ENCODE data around the gene COL7A1. TPM values are rescaled to one million over a fixed set of nuclear protein-coding genes. Genes with fewer than 3 reads are reported as not detected.

The COL7A1 gene
- polyA plus RNA-seq, 3 donors, result 0.37 to 1.9 TPM; not detected in 1

GRCh38 chr3:48635222-48636021 lies 40.3 kb upstream of the COL7A1 start, which contains the start of gene SLC26A6:
Gene SLC26A6 (minus strand): TSS chr3:48635461. CDS start chr3:48635393, 68 bp downstream.
- peak; percentile 93 to 95 (median 94) for DNase-seq
- peaks cover 27 to 33% of the 10 kb centered on the region in 2 donors for H3K36me3 ChIP-seq (replicated peaks in 1 of 2; ENCODE audit: control insufficient read depth in 1 of 2, insufficient read depth in 2 of 2, low read length in 2 of 2)
- Mint-ChIP-seq H3K36me3 (peaks cover 19 to 31% of the 10 kb centered on the region in 2 donors), H3K27ac (peak within 1 kb of the TSS; percentile 82 to 89 (median 84)), H3K4me3 (peak within 1 kb of the TSS; percentile 93), H3K27me3 (ENCODE audit: low read depth in 3 of 3) (peaks cover 2 to 4% (median 2%) of the 10 kb centered on the region in 3 donors), H3K9me3 (no peaks in the 10 kb centered on the region), H3K4me1 (peaks cover 23% of the 10 kb centered on the region)
- peak within 1 kb of the TSS; percentile 85 to 95 (median 89) for H3K4me3 ChIP-seq (replicated peaks in 1 of 3; ENCODE audit: low read depth in 2 of 3, low read length in 3 of 3)
- intact Hi-C loops (cut with micrococcal nuclease), result loop anchor here (2.0 to 10.0 kb wide), 2 partner anchors 71 to 171 kb away; a partner anchor contains a TSS
- H2AFZ ChIP-seq (ENCODE audit: insufficient read depth, low read depth, low read length, poor library complexity, severe bottlenecking), result peak within 1 kb of the TSS; percentile 96
- H3K79me2 ChIP-seq (ENCODE audit: insufficient read depth, low read length), result peaks cover 19% of the 10 kb centered on the region
- TF ChIP-seq CTCF (IDR thresholded peaks at IDR 0.05), result peak; percentile 75
- peak within 1 kb of the TSS; percentile 31 to 78 for H3K27ac ChIP-seq (ENCODE audit: low read depth in 1 of 2, low read length in 2 of 2)
- WGBS (ENCODE audit: insufficient coverage), result under 1% methylated on average over 65 of the region's 68 CpGs
- H3K27me3 ChIP-seq (ENCODE audit: control insufficient read depth in 2 of 2, insufficient read depth in 2 of 2, low read length in 2 of 2), result no peaks in the 10 kb centered on the region
- H3K4me1 ChIP-seq (ENCODE audit: control insufficient read depth in 1 of 2, insufficient read depth in 2 of 2, low read length in 2 of 2), result peaks cover 21 to 32% of the 10 kb centered on the region in 2 donors
- H4K20me1 ChIP-seq (ENCODE audit: insufficient read depth, low read length), result peaks cover 16% of the 10 kb centered on the region
- no peaks in the 10 kb centered on the region for H3K9me3 ChIP-seq (replicated peaks in 1 of 2; ENCODE audit: control insufficient read depth in 1 of 2, insufficient read depth in 1 of 2, low read length in 2 of 2)
- peak within 1 kb of the TSS; percentile 80 for H3K9ac ChIP-seq (ENCODE audit: insufficient read depth, low read length, poor library complexity, severe bottlenecking)
- H3K4me2 ChIP-seq (replicated peaks; ENCODE audit: extremely low read depth, low read length, poor library complexity, severe bottlenecking), result peak within 1 kb of the TSS; percentile 93

- no peaks in the 10 kb centered on the region for H3K27me3 ChIP-seq (ENCODE audit: control insufficient read depth in 2 of 2, insufficient read depth in 2 of 2, low read length in 2 of 2)
- peak overlapping the region; percentile 93 for H3K4me2 ChIP-seq (replicated peaks; ENCODE audit: extremely low read depth, low read length, poor library complexity, severe bottlenecking)
- Mint-ChIP-seq H3K27me3 (ENCODE audit: low read depth in 3 of 3) (peaks cover 2 to 3% (median 2%) of the 10 kb centered on the region in 3 donors), H3K4me3 (peak overlapping the region; percentile 93), H3K4me1 (peaks cover 23% of the 10 kb centered on the region), H3K9me3 (no peaks in the 10 kb centered on the region), H3K27ac (peak overlapping the region in 6 of 7 donors; percentile 17 to 54 (median 34)), H3K36me3 (peaks cover 25 to 38% of the 10 kb centered on the region in 2 donors)
- intact Hi-C loops (cut with micrococcal nuclease), result loop anchor here (2.0 to 10.0 kb wide), 2 partner anchors 70 to 170 kb away; a partner anchor contains a TSS
- H3K9ac ChIP-seq (ENCODE audit: insufficient read depth, low read length, poor library complexity, severe bottlenecking), result peak overlapping the region; percentile 80
- WGBS (ENCODE audit: insufficient coverage), result 1% methylated on average over 23 of the region's 30 CpGs
- H4K20me1 ChIP-seq (ENCODE audit: insufficient read depth, low read length), result peaks cover 16% of the 10 kb centered on the region
- TF ChIP-seq CTCF (IDR thresholded peaks at IDR 0.05), result no peak
- H3K9me3 ChIP-seq (replicated peaks in 1 of 2; ENCODE audit: control insufficient read depth in 1 of 2, insufficient read depth in 1 of 2, low read length in 2 of 2), result no peaks in the 10 kb centered on the region
- peak overlapping the region; percentile 96 for H2AFZ ChIP-seq (ENCODE audit: insufficient read depth, low read depth, low read length, poor library complexity, severe bottlenecking)
- H3K36me3 ChIP-seq (replicated peaks in 1 of 2; ENCODE audit: control insufficient read depth in 1 of 2, insufficient read depth in 2 of 2, low read length in 2 of 2), result peaks cover 34 to 39% of the 10 kb centered on the region in 2 donors
- peaks cover 19% of the 10 kb centered on the region for H3K79me2 ChIP-seq (ENCODE audit: insufficient read depth, low read length)
- peak in 2 of 3 donors; percentile 12 to 23 for DNase-seq
- peak overlapping the region; percentile 29 to 78 for H3K27ac ChIP-seq (ENCODE audit: low read depth in 1 of 2, low read length in 2 of 2)
- peaks cover 21 to 32% of the 10 kb centered on the region in 2 donors for H3K4me1 ChIP-seq (ENCODE audit: control insufficient read depth in 1 of 2, insufficient read depth in 2 of 2, low read length in 2 of 2)
- peak overlapping the region; percentile 85 to 95 (median 89) for H3K4me3 ChIP-seq (replicated peaks in 1 of 3; ENCODE audit: low read depth in 2 of 3, low read length in 3 of 3)
Observed at GRCh38 chr3:48634661-48635221, 39.6 kb upstream of the COL7A1 start.

Data from CD14-positive monocyte (primary cell).